ENCODE data around the gene SERTM2.

Gene SERTM2

GRCh38 chrX:111511477-111511876 is at the start of gene SERTM2:
Gene SERTM2 (plus strand): TSS chrX:111511645. CDS start chrX:111518858, 7,213 bp downstream.
- TF ChIP-seq CTCF (IDR thresholded peaks at IDR 0.05; ENCODE audit: low read depth, low read length, missing control alignments), result no peak
- no peak for DNase-seq (ENCODE audit: extremely low read depth, low read depth)
- H3K4me3 ChIP-seq (replicated peaks; ENCODE audit: low read depth, low read length), result no peak within 1 kb of the TSS

DNA sequence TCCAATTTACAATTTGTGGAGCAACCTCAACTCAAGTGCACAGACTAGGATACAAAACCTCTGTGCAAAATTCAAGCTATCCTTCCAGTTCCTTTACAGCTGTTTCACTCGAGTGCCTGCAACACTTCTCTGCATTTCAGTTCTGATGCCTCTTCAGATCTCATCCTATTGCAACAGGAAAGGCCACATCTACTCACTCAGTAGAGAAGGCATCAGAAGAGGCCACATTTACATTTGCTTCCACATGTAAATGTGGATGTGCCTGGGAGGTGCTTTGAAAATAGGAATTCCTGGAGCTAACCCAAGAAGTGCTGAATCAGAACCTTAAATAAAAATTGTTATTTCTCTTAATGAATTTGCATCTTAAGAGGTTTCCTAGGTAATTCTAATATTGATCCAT is 45.8 kb upstream of the SERTM2 start:
- no peak for DNase-seq (ENCODE audit: extremely low read depth, low read depth)
- no peak for TF ChIP-seq CTCF (IDR thresholded peaks at IDR 0.05; ENCODE audit: low read depth, low read length, missing control alignments)
- H3K4me3 ChIP-seq (replicated peaks; ENCODE audit: low read depth, low read length), result no peak overlapping the region

DNA sequence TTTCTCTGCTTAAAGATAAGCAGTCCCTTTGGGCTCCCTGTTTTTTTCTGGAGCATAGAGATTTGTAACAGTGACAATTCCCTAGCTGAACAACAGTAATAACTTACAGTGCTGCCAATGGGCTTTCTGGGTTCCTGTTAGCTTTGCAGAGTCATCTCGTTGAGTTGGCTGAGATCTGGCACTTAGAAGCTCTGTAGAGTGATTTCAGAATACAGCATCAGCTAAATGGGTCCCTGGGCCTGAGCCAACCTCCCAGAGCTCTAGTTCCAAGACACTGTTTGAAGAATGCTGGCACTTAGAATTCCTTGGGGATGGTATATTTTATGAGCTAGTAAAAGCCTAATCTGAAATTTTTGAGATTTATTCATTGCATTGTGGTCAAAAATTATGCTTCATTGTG is 43.5 kb upstream of the SERTM2 start:
- no peak overlapping the region for H3K4me3 ChIP-seq (replicated peaks; ENCODE audit: low read depth, low read length)
- TF ChIP-seq CTCF (IDR thresholded peaks at IDR 0.05; ENCODE audit: low read depth, low read length, missing control alignments), result no peak
- DNase-seq (ENCODE audit: extremely low read depth, low read depth), result no peak

- DNase-seq (ENCODE audit: extremely low read depth, low read depth), result no peak
- no peak overlapping the region for H3K4me3 ChIP-seq (replicated peaks; ENCODE audit: low read depth, low read length)
- TF ChIP-seq CTCF (IDR thresholded peaks at IDR 0.05; ENCODE audit: low read depth, low read length, missing control alignments), result no peak
Measured at GRCh38 chrX:111470681-111471403, 40.6 kb upstream of the SERTM2 start.

DNA sequence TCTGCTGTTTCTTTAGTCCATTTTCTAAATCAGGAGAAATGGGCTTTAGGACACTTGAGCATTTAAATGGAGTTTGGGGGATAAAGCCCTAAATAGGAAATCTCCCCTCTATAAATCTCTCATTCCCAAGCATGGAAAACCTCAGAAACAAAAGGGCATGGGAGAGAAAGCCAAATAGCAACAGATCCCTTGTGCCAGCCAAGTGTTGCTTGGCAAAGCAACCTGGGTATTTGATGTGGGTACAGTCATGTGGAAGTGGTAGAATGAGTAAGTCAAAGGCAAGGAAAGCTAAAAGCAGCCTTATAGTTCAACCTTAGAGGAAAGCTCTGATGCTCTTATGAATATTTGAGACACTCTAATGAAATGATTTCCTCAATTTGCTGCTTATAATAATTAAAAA is 29.5 kb upstream of the SERTM2 start:
- TF ChIP-seq CTCF (IDR thresholded peaks at IDR 0.05; ENCODE audit: low read depth, low read length, missing control alignments), result no peak
- no peak for DNase-seq (ENCODE audit: extremely low read depth, low read depth)
- H3K4me3 ChIP-seq (replicated peaks; ENCODE audit: low read depth, low read length), result no peak overlapping the region

- TF ChIP-seq CTCF (IDR thresholded peaks at IDR 0.05; ENCODE audit: low read depth, low read length, missing control alignments), result no peak
- H3K4me3 ChIP-seq (replicated peaks; ENCODE audit: low read depth, low read length), result no peak overlapping the region
- DNase-seq (ENCODE audit: extremely low read depth, low read depth), result no peak
Measured at GRCh38 chrX:111483135-111483534, 28.3 kb upstream of the SERTM2 start.

- no peak overlapping the region for H3K4me3 ChIP-seq (replicated peaks; ENCODE audit: low read depth, low read length)
- no peak for TF ChIP-seq CTCF (IDR thresholded peaks at IDR 0.05; ENCODE audit: low read depth, low read length, missing control alignments)
- DNase-seq (ENCODE audit: extremely low read depth, low read depth), result no peak
Measured at GRCh38 chrX:111483881-111484280, 27.6 kb upstream of the SERTM2 start.
